ENCODE data around the gene TMEM43. TPM values are rescaled to one million over a fixed set of nuclear protein-coding genes. Genes with fewer than 3 reads are reported as not detected.

The TMEM43 gene
- total and polyA plus RNA-seq, 12 donors = 23.9 to 98.0 (median 38.2) TPM

GRCh38 chr3:14142567-14143270 lies 17.9 kb downstream of the TMEM43 start:
- ATAC-seq = no peak
- H3K4me1 ChIP-seq = peaks cover 14 to 71% (median 40%) of the 10 kb centered on the region in 9 donors
- WGBS, 2 donors = 86 to 87% methylated on average over 8 of the region's 8 CpGs
- no peaks in the 10 kb centered on the region for H3K9me3 ChIP-seq
- no peak overlapping the region for H3K4me3 ChIP-seq
- intact Hi-C loops (cut with DNase I) = loop anchor here in 1 of 10 donors (1.0 kb wide), 1 partner anchor 17 kb away; the partner anchor contains the start of gene TMEM43
- no peak for DNase-seq
- H3K36me3 ChIP-seq = peaks cover 0 to 79% (median 35%) of the 10 kb centered on the region in 9 donors
- TF ChIP-seq, protein P1, sequence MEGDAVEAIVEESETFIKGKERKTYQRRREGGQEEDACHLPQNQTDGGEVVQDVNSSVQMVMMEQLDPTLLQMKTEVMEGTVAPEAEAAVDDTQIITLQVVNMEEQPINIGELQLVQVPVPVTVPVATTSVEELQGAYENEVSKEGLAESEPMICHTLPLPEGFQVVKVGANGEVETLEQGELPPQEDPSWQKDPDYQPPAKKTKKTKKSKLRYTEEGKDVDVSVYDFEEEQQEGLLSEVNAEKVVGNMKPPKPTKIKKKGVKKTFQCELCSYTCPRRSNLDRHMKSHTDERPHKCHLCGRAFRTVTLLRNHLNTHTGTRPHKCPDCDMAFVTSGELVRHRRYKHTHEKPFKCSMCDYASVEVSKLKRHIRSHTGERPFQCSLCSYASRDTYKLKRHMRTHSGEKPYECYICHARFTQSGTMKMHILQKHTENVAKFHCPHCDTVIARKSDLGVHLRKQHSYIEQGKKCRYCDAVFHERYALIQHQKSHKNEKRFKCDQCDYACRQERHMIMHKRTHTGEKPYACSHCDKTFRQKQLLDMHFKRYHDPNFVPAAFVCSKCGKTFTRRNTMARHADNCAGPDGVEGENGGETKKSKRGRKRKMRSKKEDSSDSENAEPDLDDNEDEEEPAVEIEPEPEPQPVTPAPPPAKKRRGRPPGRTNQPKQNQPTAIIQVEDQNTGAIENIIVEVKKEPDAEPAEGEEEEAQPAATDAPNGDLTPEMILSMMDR (IDR thresholded peaks at IDR 0.05) = no peak
- H3K27me3 ChIP-seq = no peaks in the 10 kb centered on the region
- H3K27ac ChIP-seq = peak overlapping the region; percentile 18 to 93 (median 84)

GRCh38 chr3:14143271-14144225 lies 18.7 kb downstream of the TMEM43 start:
- Histone ChIP-seq H3K36me3 (peaks cover 0 to 79% (median 44%) of the 10 kb centered on the region in 9 donors), H3K27ac (peak overlapping the region; percentile 33 to 93 (median 84)), H3K9me3 (no peaks in the 10 kb centered on the region), H3K4me3 (peak overlapping the region in 1 of 10 donors; percentile 34), H3K27me3 (no peaks in the 10 kb centered on the region), H3K4me1 (peaks cover 14 to 71% (median 37%) of the 10 kb centered on the region in 9 donors)
- TF ChIP-seq, protein P1 (IDR thresholded peaks at IDR 0.05) = no peak
- ATAC-seq (peak in 6 of 8 donors; percentile 25 to 47 (median 40)), DNase-seq (peak in 1 of 2 donors; percentile 41)
- intact Hi-C loops (cut with DNase I) = loop anchor here in 2 of 10 donors (1.0 to 2.0 kb wide), 3 partner anchors 18 to 35 kb away; partner anchors contain the start of genes LSM3 (in 2 of the 2), XPC (in 2 of the 2) and TMEM43 (in 1 of the 2)
- 56 to 64% methylated on average over 7 of the region's 7 CpGs for WGBS, 2 donors

DNA sequence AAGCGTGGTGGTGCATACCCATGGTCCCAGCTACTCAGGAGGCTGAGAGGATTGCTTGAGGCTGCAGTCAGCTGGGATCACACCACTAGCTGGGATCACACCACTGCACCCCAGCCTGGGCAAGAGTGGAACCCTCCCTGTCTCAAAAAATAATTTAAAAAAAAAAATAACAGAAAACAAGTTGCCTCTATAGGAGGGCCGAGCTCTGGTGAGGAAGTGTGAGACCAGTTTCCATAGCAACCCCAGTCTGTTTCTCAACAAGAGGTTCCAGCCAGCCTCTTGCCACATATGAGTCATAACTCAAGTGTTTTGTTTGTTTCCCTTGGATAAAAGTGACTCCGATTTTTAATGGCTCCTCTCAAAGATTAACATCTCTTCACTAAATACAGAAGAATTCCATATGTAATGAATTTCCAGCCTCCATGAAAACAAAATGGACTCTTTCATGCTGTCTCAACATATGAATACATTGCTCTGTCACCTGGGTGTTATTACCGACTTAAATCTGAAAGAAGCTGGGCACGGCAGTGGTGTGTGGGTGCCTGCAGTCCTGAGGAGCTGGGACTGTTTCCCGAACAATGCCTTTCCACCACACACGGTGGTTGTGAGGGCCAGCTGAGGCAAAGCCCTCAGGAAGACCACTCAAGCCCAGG lies 19.7 kb downstream of the TMEM43 start:
- Histone ChIP-seq H3K27me3 (no peaks in the 10 kb centered on the region), H3K27ac (peak overlapping the region; percentile 33 to 93 (median 84)), H3K36me3 (peaks cover 0 to 78% (median 49%) of the 10 kb centered on the region in 9 donors), H3K9me3 (no peaks in the 10 kb centered on the region), H3K4me1 (peaks cover 14 to 71% (median 37%) of the 10 kb centered on the region in 9 donors), H3K4me3 (peak overlapping the region in 6 of 10 donors; percentile 10 to 40 (median 29))
- ATAC-seq (peak; percentile 65 to 92 (median 88)), DNase-seq (peak; percentile 43 to 88)
- intact Hi-C loops (cut with DNase I) = loop anchor here in 3 of 10 donors (1.0 to 2.0 kb wide), 2 partner anchors 34 kb away; partner anchors contain the start of genes LSM3 (in 3 of the 3) and XPC (in 3 of the 3)
- TF ChIP-seq, protein P1 (IDR thresholded peaks at IDR 0.05) = no peak
- WGBS, 2 donors = 10 to 17% methylated on average over 7 of the region's 7 CpGs
